K562 (cell line): ENCODE results near the gene GNPTAB. TPM values are rescaled to one million over a fixed set of nuclear protein-coding genes. Genes with fewer than 3 reads are reported as not detected.

Experiments
- CBX8 ChIP-seq: fragments of 200-600 bp; sonication (generic); IDR thresholded peaks from 2 replicates; pipeline ENCODE4 v1.6.1; 2012; ENCODE audit warnings: borderline replicate concordance, mixed run types, low read depth, mild to moderate bottlenecking, moderate library complexity, mixed read lengths, low read length, control low read depth, inconsistent platforms; ENCODE audit not compliant: poor library complexity, severe bottlenecking; ENCODE audit errors: extremely low read depth
- CHD4 ChIP-seq: fragments of 200-600 bp; sonication (generic); IDR thresholded peaks from 3 replicates; pipeline ENCODE4 v1.6.1; 2012; ENCODE audit warnings: low read depth, mild to moderate bottlenecking, mixed read lengths, low read length, inconsistent platforms; ENCODE audit not compliant: insufficient read depth, insufficient replicate concordance, poor library complexity, severe bottlenecking
- E2F3 ChIP-seq: fragments of 250-450 bp; sonication (Bioruptor Pico); IDR thresholded peaks from 2 replicates; pipeline ENCODE4 v1.4.0; 2020; ENCODE audit warnings: mild to moderate bottlenecking
- FOXM1 ChIP-seq, 2 experiments: fragments of 450-650 bp in 1 of 2; sonication (generic) in 1 of 2; formaldehyde crosslinking in 1 of 2; IDR thresholded peaks; 2 replicates each; pipeline versions ENCODE4 v1.6.1 to v1.9.0; 2017 to 2022; ENCODE audit warnings: low read depth in 2 of 2, mild to moderate bottlenecking in 2 of 2, missing genetic modification reagents in 1 of 2, moderate library complexity in 1 of 2
- FUS ChIP-seq: fragments of 200-400 bp; formaldehyde crosslinking; optimal IDR thresholded peaks from 2 replicates; pipeline ENCODE3; 2017; ENCODE audit warnings: low read depth, low read length
- GTF2A2 ChIP-seq: IDR thresholded peaks from 2 replicates; pipeline ENCODE4 v1.6.1; 2016; ENCODE audit warnings: mild to moderate bottlenecking, missing genetic modification characterization, missing compliant biosample characterization
- HEY1 ChIP-seq: fragments of 250-450 bp; sonication (Bioruptor Pico); IDR thresholded peaks from 2 replicates; pipeline ENCODE4 v1.5.0; 2020; ENCODE audit warnings: mild to moderate bottlenecking, moderate library complexity, borderline replicate concordance
- LEF1 ChIP-seq: fragments of 450-650 bp; IDR thresholded peaks from 2 replicates; pipeline ENCODE4 v1.6.1; 2016; ENCODE audit warnings: mild to moderate bottlenecking
- MTA1 ChIP-seq: fragments of 450-650 bp; IDR thresholded peaks from 2 replicates; pipeline ENCODE4 v1.6.1; 2017; ENCODE audit warnings: borderline replicate concordance
- MYBL2 ChIP-seq, 2 experiments: fragments of 450-650 bp in 1 of 2; sonication (generic) in 1 of 2; formaldehyde crosslinking in 1 of 2; IDR thresholded peaks; 2 replicates each; pipeline versions ENCODE4 v1.6.1 to v1.8.1; 2017 to 2022; ENCODE audit warnings: borderline replicate concordance in 1 of 2, inconsistent platforms in 1 of 2, low read depth in 1 of 2, mild to moderate bottlenecking in 1 of 2, missing genetic modification reagents in 1 of 2, moderate library complexity in 1 of 2
- NCOA4 ChIP-seq: fragments of 450-650 bp; IDR thresholded peaks from 2 replicates; pipeline ENCODE4 v1.6.1; 2018; ENCODE audit warnings: mild to moderate bottlenecking; ENCODE audit not compliant: partially characterized antibody
- NELFE ChIP-seq: IDR thresholded peaks from 2 replicates; pipeline ENCODE4 v1.6.1; 2011; ENCODE audit warnings: mild to moderate bottlenecking; ENCODE audit not compliant: insufficient read depth, insufficient read length
- NFE2L1 ChIP-seq: fragments of 450-650 bp; IDR thresholded peaks from 2 replicates; pipeline ENCODE4 v1.6.1; 2016; ENCODE audit warnings: missing genetic modification characterization, low read depth, mild to moderate bottlenecking, missing compliant biosample characterization, moderate library complexity, borderline replicate concordance
- NR2C1 ChIP-seq, 2 experiments: fragments of 450-650 bp; IDR thresholded peaks; 2 replicates each; pipeline ENCODE4 v1.6.1; 2017; ENCODE audit warnings: mild to moderate bottlenecking in 2 of 2, antibody characterized with exemption in 1 of 2, inconsistent platforms in 1 of 2, missing compliant biosample characterization in 1 of 2, missing genetic modification characterization in 1 of 2
- POLR2A ChIP-seq: fragments of 450-650 bp; conservative IDR thresholded peaks from 2 replicates; pipeline ENCODE4 v1.6.1; 2016
- SMARCA4 ChIP-seq: fragments of 450-650 bp; IDR thresholded peaks from 2 replicates; pipeline ENCODE4 v1.6.1; 2016
- SREBF1 ChIP-seq: fragments of 150-350 bp; IDR thresholded peaks from 2 replicates; pipeline ENCODE4 v1.6.1; 2014; ENCODE audit warnings: antibody characterized with exemption, low read depth, low read length, borderline replicate concordance
- TFAP4 ChIP-seq: sonication (generic); formaldehyde crosslinking; IDR thresholded peaks from 2 replicates; pipeline ENCODE4 v1.8.0; 2022; ENCODE audit warnings: missing genetic modification reagents, mild to moderate bottlenecking, moderate library complexity, borderline replicate concordance
- ZFP1 ChIP-seq: fragments of 450-650 bp; formaldehyde crosslinking; IDR thresholded peaks from 2 replicates; pipeline ENCODE4 v1.4.0; 2020; ENCODE audit warnings: mild to moderate bottlenecking, mixed read lengths
- ZNF143 ChIP-seq: sonication (generic); formaldehyde crosslinking; IDR thresholded peaks from 2 replicates; pipeline ENCODE4 v1.9.0; 2022; ENCODE audit warnings: mild to moderate bottlenecking, missing genetic modification reagents
- ZNF311 ChIP-seq: fragments of 250-450 bp; sonication (Bioruptor Pico); IDR thresholded peaks from 2 replicates; pipeline ENCODE4 v1.4.0; 2020; ENCODE audit warnings: mild to moderate bottlenecking, moderate library complexity
- ZZZ3 ChIP-seq: fragments of 450-650 bp; IDR thresholded peaks from 2 replicates; pipeline ENCODE4 v1.6.1; 2016; ENCODE audit warnings: antibody characterized with exemption, mild to moderate bottlenecking, moderate library complexity
- polyA plus RNA-seq, 8 experiments: library from polyadenylated mRNA; depleted of rRNA in 4 of 8; stranded (reverse) in 5 of 8; unstranded in 3 of 8; fragments of >200 nt; fragmentation: Nextera tagmentation in 2 of 8; fragmentation: Illumina TruSeq in 1 of 8; extraction: Ambion mirVana in 2 of 8; extraction: Trizol in 1 of 8; gene quantifications; 2 replicates each; pipeline versions ENCODE4 v1.2.1 to v1.2.3, GENCODE V29; 2011 to 2014; ENCODE audit warnings: inconsistent platforms in 1 of 8, missing spikeins in 1 of 8
- total RNA-seq, 7 experiments: library from RNA; depleted of rRNA in 6 of 7; stranded (reverse); fragments of >200 nt in 6 of 7; fragmentation: Illumina TruSeq in 2 of 7; extraction: Trizol in 2 of 7; gene quantifications; 2 replicates each; pipeline versions ENCODE4 v1.2.1 to v1.2.3, GENCODE V29; 2011 to 2021; ENCODE audit warnings: low replicate concordance in 1 of 7

The GNPTAB gene
- total and polyA plus RNA-seq, 9 of the 15 experiments (the other 6 are each of a cell fraction or from before 2014, with no cell fraction given), result 5.9 to 23.2 (median 19.3) TPM

DNA sequence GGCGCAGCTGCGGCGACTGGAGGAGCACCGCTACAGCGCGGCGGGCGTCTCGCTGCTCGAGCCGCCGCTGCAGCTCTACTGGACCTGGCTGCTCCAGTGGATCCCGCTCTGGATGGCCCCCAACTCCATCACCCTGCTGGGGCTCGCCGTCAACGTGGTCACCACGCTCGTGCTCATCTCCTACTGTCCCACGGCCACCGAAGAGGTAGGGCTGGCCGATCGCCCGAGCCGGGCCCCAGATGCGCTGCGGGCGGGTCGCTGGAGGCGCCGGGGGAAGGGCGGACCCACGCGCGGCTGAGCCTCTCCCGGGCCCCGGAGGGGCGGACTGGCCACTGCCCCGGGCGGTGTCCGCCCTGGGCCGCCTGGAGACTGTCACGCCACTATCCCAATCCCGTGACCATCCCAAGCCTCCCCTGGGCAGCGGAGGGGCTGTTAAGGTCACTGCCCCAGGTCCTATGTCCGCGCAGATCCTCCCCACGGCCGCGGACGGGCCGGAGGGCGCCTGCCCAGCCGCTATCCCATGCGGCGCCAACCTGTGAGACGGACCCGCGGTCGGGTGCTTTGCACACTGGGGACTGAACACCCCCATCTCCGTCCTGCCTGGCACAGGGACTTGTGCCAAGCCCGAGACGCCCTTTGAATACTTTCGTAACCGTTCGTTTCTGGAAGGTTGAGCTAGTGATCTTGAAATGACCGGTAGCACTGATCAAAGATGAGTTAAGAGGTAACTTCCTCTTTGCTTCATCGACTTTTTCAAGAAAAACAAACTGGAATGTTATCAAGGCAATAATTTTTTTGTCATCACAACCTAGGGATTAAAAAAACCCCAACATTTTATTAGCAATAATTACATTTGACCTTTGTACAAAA is 132.6 kb downstream of the GNPTAB start (continued):
- TF ChIP-seq GTF2A2 (tag), result no peak
- peak; percentile 47; the same call in 1 of the 2 replicates for TF ChIP-seq POLR2A
- TF ChIP-seq TFAP4 (CRISPR knock-in tag), result peak; percentile 44; the same call in 1 of the 2 replicates
- no peak for TF ChIP-seq MTA1
- TF ChIP-seq E2F3 (CRISPR knock-in tag), result 0 out of 2 replicates have a peak, but pooled peaks have one; percentile 45
- TF ChIP-seq SREBF1, result no peak
- TF ChIP-seq ZZZ3, result no peak
- no peak for TF ChIP-seq NFE2L1 (tag)
- TF ChIP-seq FUS, result no peak
- TF ChIP-seq ZNF143 (CRISPR knock-in tag), result no peak
- no peak for TF ChIP-seq NELFE
- TF ChIP-seq ZNF311 (CRISPR knock-in tag), result 0 out of 2 replicates have a peak, but pooled peaks have one; percentile 32
- TF ChIP-seq LEF1, result no peak
- TF ChIP-seq NR2C1 (IDR thresholded peaks at IDR 0.05), result no peak
- TF ChIP-seq NR2C1 (tag; IDR thresholded peaks at IDR 0.05), result no peak
- 0 out of 2 replicates have a peak, but pooled peaks have one; percentile 16 for TF ChIP-seq ZFP1 (CRISPR knock-in tag)
- no peak; the same call in 1 of the 2 replicates for TF ChIP-seq MYBL2 (IDR thresholded peaks at IDR 0.05; ENCODE audit: low read depth)
- no peak for TF ChIP-seq MYBL2 (CRISPR knock-in tag; IDR thresholded peaks at IDR 0.05; ENCODE audit: borderline replicate concordance)
- TF ChIP-seq FOXM1 (IDR thresholded peaks at IDR 0.05; ENCODE audit: low read depth), result no peak; the same call in 1 of the 2 replicates
- TF ChIP-seq FOXM1 (CRISPR knock-in tag; IDR thresholded peaks at IDR 0.05; ENCODE audit: low read depth), result 0 out of 2 replicates have a peak, but pooled peaks have one; percentile 58
- TF ChIP-seq HEY1 (CRISPR knock-in tag), result no peak
- TF ChIP-seq CHD4, result no peak
- no peak for TF ChIP-seq NCOA4
- TF ChIP-seq SMARCA4, result 0 out of 2 replicates have a peak, but pooled peaks have one; percentile 29
- no peak for TF ChIP-seq CBX8
